HepG2 (cell line): ENCODE data around the gene AKR1C2. TPM values are rescaled to one million over a fixed set of nuclear protein-coding genes. Genes with fewer than 3 reads are reported as not detected.

Source experiments
- CC2D1A ChIP-seq: sonication (generic); formaldehyde crosslinking; IDR thresholded peaks from 2 replicates; pipeline ENCODE4 v1.8.1; 2023; ENCODE audit warnings: mild to moderate bottlenecking, missing genetic modification reagents
- GATA4 ChIP-seq: sonication (generic); IDR thresholded peaks from 2 replicates; pipeline ENCODE4 v1.6.1; 2016; ENCODE audit warnings: antibody characterized with exemption, low read depth, borderline replicate concordance
- ISX ChIP-seq: sonication (generic); formaldehyde crosslinking; conservative IDR thresholded peaks from 2 replicates; pipeline ENCODE4 v1.5.0; 2020; ENCODE audit warnings: missing genetic modification reagents
- MLLT10 ChIP-seq: sonication (generic); formaldehyde crosslinking; IDR thresholded peaks from 2 replicates; pipeline ENCODE4 v1.4.0; 2020; ENCODE audit warnings: missing genetic modification reagents
- NFKBIZ ChIP-seq: IDR thresholded peaks from 2 replicates; pipeline ENCODE4 v1.6.1; 2018; ENCODE audit warnings: missing genetic modification reagents, missing compliant biosample characterization
- PAF1 ChIP-seq: IDR thresholded peaks from 2 replicates; pipeline ENCODE4 v1.6.1; 2016; ENCODE audit warnings: missing genetic modification reagents, missing compliant biosample characterization
- RELA ChIP-seq: sonication (generic); formaldehyde crosslinking; IDR thresholded peaks from 2 replicates; pipeline ENCODE4 v1.4.0; 2020; ENCODE audit warnings: missing genetic modification reagents
- REPIN1 ChIP-seq: sonication (generic); formaldehyde crosslinking; IDR thresholded peaks from 2 replicates; pipeline ENCODE4 v1.8.0; 2022; ENCODE audit warnings: missing genetic modification reagents, low read depth, mild to moderate bottlenecking, borderline replicate concordance
- STAT5B ChIP-seq: sonication (generic); formaldehyde crosslinking; IDR thresholded peaks from 2 replicates; pipeline ENCODE4 v1.4.0; 2020; ENCODE audit warnings: missing genetic modification reagents
- YEATS2 ChIP-seq: sonication (generic); formaldehyde crosslinking; IDR thresholded peaks from 2 replicates; pipeline ENCODE4 v1.4.0; 2020; ENCODE audit warnings: missing genetic modification reagents, borderline replicate concordance
- ZNF101 ChIP-seq: sonication (generic); formaldehyde crosslinking; IDR thresholded peaks from 2 replicates; pipeline ENCODE4 v1.4.0; 2020; ENCODE audit warnings: mild to moderate bottlenecking, low read depth, missing genetic modification reagents, borderline replicate concordance
- ZNF136 ChIP-seq: sonication (generic); formaldehyde crosslinking; IDR thresholded peaks from 2 replicates; pipeline ENCODE4 v1.8.1; 2022; ENCODE audit warnings: low read depth, mild to moderate bottlenecking, moderate library complexity, missing genetic modification reagents
- ZNF343 ChIP-seq: sonication (generic); formaldehyde crosslinking; IDR thresholded peaks from 2 replicates; pipeline ENCODE4 v1.4.0; 2020; ENCODE audit warnings: mild to moderate bottlenecking, missing genetic modification reagents
- ZNF431 ChIP-seq: sonication (generic); formaldehyde crosslinking; IDR thresholded peaks from 2 replicates; pipeline ENCODE4 v1.9.0; 2022; ENCODE audit warnings: missing genetic modification reagents, low read depth, mild to moderate bottlenecking, borderline replicate concordance
- ZNF510 ChIP-seq: sonication (generic); formaldehyde crosslinking; IDR thresholded peaks from 2 replicates; pipeline ENCODE4 v1.4.0; 2020; ENCODE audit warnings: low read depth, mild to moderate bottlenecking, missing genetic modification reagents
- polyA plus RNA-seq, 8 experiments: library from polyadenylated mRNA; depleted of rRNA in 3 of 8; stranded (reverse) in 7 of 8; unstranded in 1 of 8; fragments of >200 nt; fragmentation: Illumina TruSeq in 4 of 8; extraction: Trizol in 4 of 8; gene quantifications; 2 replicates each; pipeline versions ENCODE4 v1.2.1 to v1.2.3, GENCODE V29; 2011 to 2016; ENCODE audit warnings: low read depth in 4 of 8, missing spikeins in 1 of 8, mixed read lengths in 1 of 8; ENCODE audit not compliant: insufficient read depth in 1 of 8
- total RNA-seq, 5 experiments: library from RNA; depleted of rRNA; stranded (reverse); fragments of >200 nt; fragmentation: Illumina TruSeq; extraction: Trizol; gene quantifications; 2 replicates each; pipeline ENCODE4 v1.2.3, GENCODE V29; 2016; ENCODE audit warnings: low read depth in 1 of 5
- TF ChIP-seq, protein P1 (sequence below): sonication (generic); formaldehyde crosslinking; IDR thresholded peaks from 2 replicates; pipeline ENCODE4 v1.5.0; 2020; ENCODE audit warnings: missing genetic modification reagents
- TF ChIP-seq, protein P2 (sequence below): sonication (generic); formaldehyde crosslinking; IDR thresholded peaks from 2 replicates; pipeline ENCODE4 v1.4.0; 2020; ENCODE audit warnings: low read depth, mild to moderate bottlenecking, missing genetic modification reagents
- TF ChIP-seq, protein P3 (sequence below): IDR thresholded peaks from 2 replicates; pipeline ENCODE4 v1.6.1; 2016; ENCODE audit warnings: mild to moderate bottlenecking
- TF ChIP-seq, protein P4 (sequence below): sonication (generic); formaldehyde crosslinking; IDR thresholded peaks from 2 replicates; pipeline ENCODE4 v1.5.1; 2020; ENCODE audit warnings: missing genetic modification reagents, mild to moderate bottlenecking, borderline replicate concordance
- TF ChIP-seq, protein P5 (sequence below): sonication (generic); formaldehyde crosslinking; IDR thresholded peaks from 2 replicates; pipeline ENCODE4 v1.5.0; 2020; ENCODE audit warnings: mild to moderate bottlenecking, missing genetic modification reagents, borderline replicate concordance

The AKR1C2 gene
- total and polyA plus RNA-seq, 2 of the 13 experiments (the other 11 are each of a cell fraction or from before 2014, with no cell fraction given): 140 to 900 TPM

DNA sequence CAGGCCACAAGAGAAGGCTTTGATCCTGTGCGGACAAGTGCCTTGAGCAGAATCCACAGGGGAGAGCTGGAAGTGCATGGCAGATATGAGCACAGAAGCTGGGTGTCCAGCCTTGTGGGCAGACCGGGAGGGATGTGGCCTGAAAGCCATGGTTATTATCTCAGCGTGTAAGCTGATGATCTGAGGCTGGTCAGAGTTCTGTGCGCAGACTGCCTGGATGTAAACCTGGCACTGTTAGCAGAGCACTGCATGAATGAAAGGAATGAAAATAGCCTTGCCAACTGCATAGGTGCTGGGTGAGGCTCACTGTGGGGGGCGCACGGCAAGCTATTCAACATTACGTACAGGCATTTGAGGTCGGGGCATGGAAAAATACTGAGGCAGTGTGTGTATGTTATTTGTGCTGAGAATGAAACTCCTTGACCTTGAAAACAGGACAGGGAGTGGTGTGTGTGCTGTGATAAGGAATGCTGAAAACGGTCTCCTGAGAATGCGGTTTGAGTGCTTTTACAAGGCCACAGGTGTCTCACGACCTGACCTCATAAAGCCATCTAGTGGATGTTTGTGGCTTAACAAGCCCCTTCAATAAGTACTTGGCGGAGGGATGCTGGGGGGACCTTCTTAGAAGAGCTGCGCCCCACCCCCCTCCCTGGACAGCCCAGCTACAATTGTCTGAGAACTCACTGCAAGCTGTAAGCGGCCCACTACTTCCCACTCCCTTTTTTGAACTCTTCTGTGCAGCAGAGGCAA, 21.8 kb downstream of the AKR1C2 start (continued):
- peak; percentile 98 for TF ChIP-seq PAF1 (CRISPR knock-in tag)
- TF ChIP-seq REPIN1: peak; percentile 65
- TF ChIP-seq, protein P1, sequence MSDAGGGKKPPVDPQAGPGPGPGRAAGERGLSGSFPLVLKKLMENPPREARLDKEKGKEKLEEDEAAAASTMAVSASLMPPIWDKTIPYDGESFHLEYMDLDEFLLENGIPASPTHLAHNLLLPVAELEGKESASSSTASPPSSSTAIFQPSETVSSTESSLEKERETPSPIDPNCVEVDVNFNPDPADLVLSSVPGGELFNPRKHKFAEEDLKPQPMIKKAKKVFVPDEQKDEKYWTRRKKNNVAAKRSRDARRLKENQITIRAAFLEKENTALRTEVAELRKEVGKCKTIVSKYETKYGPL (CRISPR knock-in tag): no peak; the same call in 1 of the 2 replicates
- TF ChIP-seq ZNF101: no peak
- no peak for TF ChIP-seq CC2D1A (CRISPR knock-in tag)
- TF ChIP-seq NFKBIZ (CRISPR knock-in tag): peak; percentile 73; the same call in 1 of the 2 replicates
- TF ChIP-seq YEATS2 (CRISPR knock-in tag): peak; percentile 10; the same call in 1 of the 2 replicates
- TF ChIP-seq RELA (CRISPR knock-in tag): no peak
- no peak for TF ChIP-seq MLLT10 (CRISPR knock-in tag)
- no peak for TF ChIP-seq ZNF510 (CRISPR knock-in tag)
- TF ChIP-seq GATA4: peak; percentile 69
- no peak for TF ChIP-seq STAT5B (CRISPR knock-in tag)
- TF ChIP-seq, protein P2, sequence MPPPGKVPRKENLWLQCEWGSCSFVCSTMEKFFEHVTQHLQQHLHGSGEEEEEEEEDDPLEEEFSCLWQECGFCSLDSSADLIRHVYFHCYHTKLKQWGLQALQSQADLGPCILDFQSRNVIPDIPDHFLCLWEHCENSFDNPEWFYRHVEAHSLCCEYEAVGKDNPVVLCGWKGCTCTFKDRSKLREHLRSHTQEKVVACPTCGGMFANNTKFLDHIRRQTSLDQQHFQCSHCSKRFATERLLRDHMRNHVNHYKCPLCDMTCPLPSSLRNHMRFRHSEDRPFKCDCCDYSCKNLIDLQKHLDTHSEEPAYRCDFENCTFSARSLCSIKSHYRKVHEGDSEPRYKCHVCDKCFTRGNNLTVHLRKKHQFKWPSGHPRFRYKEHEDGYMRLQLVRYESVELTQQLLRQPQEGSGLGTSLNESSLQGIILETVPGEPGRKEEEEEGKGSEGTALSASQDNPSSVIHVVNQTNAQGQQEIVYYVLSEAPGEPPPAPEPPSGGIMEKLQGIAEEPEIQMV (CRISPR knock-in tag): no peak
- TF ChIP-seq, protein P3, sequence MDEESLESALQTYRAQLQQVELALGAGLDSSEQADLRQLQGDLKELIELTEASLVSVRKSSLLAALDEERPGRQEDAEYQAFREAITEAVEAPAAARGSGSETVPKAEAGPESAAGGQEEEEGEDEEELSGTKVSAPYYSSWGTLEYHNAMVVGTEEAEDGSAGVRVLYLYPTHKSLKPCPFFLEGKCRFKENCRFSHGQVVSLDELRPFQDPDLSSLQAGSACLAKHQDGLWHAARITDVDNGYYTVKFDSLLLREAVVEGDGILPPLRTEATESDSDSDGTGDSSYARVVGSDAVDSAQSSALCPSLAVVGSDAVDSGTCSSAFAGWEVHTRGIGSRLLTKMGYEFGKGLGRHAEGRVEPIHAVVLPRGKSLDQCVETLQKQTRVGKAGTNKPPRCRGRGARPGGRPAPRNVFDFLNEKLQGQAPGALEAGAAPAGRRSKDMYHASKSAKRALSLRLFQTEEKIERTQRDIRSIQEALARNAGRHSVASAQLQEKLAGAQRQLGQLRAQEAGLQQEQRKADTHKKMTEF (CRISPR knock-in tag): peak; percentile 56; the same call in 1 of the 2 replicates
- TF ChIP-seq, protein P4, sequence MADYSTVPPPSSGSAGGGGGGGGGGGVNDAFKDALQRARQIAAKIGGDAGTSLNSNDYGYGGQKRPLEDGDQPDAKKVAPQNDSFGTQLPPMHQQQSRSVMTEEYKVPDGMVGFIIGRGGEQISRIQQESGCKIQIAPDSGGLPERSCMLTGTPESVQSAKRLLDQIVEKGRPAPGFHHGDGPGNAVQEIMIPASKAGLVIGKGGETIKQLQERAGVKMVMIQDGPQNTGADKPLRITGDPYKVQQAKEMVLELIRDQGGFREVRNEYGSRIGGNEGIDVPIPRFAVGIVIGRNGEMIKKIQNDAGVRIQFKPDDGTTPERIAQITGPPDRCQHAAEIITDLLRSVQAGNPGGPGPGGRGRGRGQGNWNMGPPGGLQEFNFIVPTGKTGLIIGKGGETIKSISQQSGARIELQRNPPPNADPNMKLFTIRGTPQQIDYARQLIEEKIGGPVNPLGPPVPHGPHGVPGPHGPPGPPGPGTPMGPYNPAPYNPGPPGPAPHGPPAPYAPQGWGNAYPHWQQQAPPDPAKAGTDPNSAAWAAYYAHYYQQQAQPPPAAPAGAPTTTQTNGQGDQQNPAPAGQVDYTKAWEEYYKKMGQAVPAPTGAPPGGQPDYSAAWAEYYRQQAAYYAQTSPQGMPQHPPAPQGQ: 0 out of 2 replicates have a peak, but pooled peaks have one; percentile 21
- 0 out of 2 replicates have a peak, but pooled peaks have one; percentile 26 for TF ChIP-seq ZNF343
- peak; percentile 48; the same call in 1 of the 2 replicates for TF ChIP-seq ZNF431
- TF ChIP-seq, protein P5, sequence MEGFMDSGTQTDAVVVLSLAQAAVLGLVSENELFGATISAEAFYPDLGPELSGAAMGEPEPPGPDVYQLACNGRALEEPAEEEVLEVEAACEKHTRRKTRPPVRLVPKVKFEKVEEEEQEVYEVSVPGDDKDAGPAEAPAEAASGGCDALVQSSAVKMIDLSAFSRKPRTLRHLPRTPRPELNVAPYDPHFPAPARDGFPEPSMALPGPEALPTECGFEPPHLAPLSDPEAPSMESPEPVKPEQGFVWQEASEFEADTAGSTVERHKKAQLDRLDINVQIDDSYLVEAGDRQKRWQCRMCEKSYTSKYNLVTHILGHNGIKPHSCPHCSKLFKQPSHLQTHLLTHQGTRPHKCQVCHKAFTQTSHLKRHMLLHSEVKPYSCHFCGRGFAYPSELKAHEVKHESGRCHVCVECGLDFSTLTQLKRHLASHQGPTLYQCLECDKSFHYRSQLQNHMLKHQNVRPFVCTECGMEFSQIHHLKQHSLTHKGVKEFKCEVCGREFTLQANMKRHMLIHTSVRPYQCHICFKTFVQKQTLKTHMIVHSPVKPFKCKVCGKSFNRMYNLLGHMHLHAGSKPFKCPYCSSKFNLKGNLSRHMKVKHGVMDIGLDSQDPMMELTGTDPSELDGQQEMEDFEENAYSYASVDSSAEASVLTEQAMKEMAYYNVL: no peak
- no peak for TF ChIP-seq ISX (CRISPR knock-in tag)
- TF ChIP-seq ZNF136 (CRISPR knock-in tag): no peak
